Thyroid gland (tissue), 4 donors: Measurements from ENCODE around the gene RASGRF2. TPM values are rescaled to one million over a fixed set of nuclear protein-coding genes. Genes with fewer than 3 reads are reported as not detected.

ENCODE experiments used
- DNase-seq, 2 donors: peaks; one replicate each; pipeline ENCODE4 v3.0.0-alpha.2; 2019
- H3K27ac ChIP-seq, 3 donors: fragments of 200-600 bp; sonication (generic); 1 replicate in 2 of 3; 2 replicates in 1 of 3; pipeline ENCODE4 v1.5.1; 2016 to 2019; ENCODE audit warnings: mild to moderate bottlenecking in 1 of 3, moderate library complexity in 1 of 3
- H3K27me3 ChIP-seq: fragments of 200-600 bp; sonication (generic); one replicate; pipeline ENCODE4 v1.5.1; 2019
- H3K36me3 ChIP-seq, 2 donors: fragments of 200-600 bp; sonication (generic); one replicate each; pipeline ENCODE4 v1.5.1; 2016 to 2019
- H3K4me1 ChIP-seq, 2 donors: fragments of 200-600 bp; sonication (generic); one replicate each; pipeline ENCODE4 v1.5.1; 2017 to 2019
- H3K4me3 ChIP-seq, 3 donors: fragments of 200-600 bp; sonication (generic); replicated peaks in 1 of 3; 1 replicate in 2 of 3; 2 replicates in 1 of 3; pipeline ENCODE4 v1.5.1; 2016; ENCODE audit warnings: mild to moderate bottlenecking in 1 of 3
- H3K9me3 ChIP-seq: fragments of 200-600 bp; sonication (generic); one replicate; pipeline ENCODE4 v1.5.1; 2017
- CTCF ChIP-seq, 6 experiments: fragments of 200-600 bp in 3 of 6; fragments of 450-650 bp in 3 of 6; sonication (generic) in 3 of 6; IDR thresholded peaks; one replicate each; pipeline ENCODE4 v1.5.1; 2016 to 2019; ENCODE audit warnings: antibody characterized with exemption in 6 of 6, mild to moderate bottlenecking in 2 of 6, inconsistent platforms in 1 of 6, moderate library complexity in 1 of 6
- POLR2A ChIP-seq, 2 donors: fragments of 450-650 bp; IDR thresholded peaks; one replicate each; pipeline ENCODE4 v1.6.1; 2017; ENCODE audit warnings: antibody characterized with exemption in 2 of 2, mild to moderate bottlenecking in 2 of 2, moderate library complexity in 1 of 2
- WGBS, 2 donors: methylation state at CpG; one replicate each; pipeline ENCODE4 v1.1.5; 2017; 5-methylcytosine and 5-hydroxymethylcytosine counted together
- intact Hi-C: fragments of 100-400 bp; cut with DNase I; formaldehyde crosslinking; loops from one replicate; pipeline ENCODE4 v1.15.1; 2023
- total RNA-seq, 4 donors: library from RNA; depleted of rRNA; stranded (reverse); fragments of >200 nt; gene quantifications; one replicate each; pipeline ENCODE4 v1.2.3, GENCODE V29; 2016

RASGRF2 gene
- total RNA-seq, 4 donors from 2014 or later = 9.2 to 18.8 (median 14.8) TPM

DNA sequence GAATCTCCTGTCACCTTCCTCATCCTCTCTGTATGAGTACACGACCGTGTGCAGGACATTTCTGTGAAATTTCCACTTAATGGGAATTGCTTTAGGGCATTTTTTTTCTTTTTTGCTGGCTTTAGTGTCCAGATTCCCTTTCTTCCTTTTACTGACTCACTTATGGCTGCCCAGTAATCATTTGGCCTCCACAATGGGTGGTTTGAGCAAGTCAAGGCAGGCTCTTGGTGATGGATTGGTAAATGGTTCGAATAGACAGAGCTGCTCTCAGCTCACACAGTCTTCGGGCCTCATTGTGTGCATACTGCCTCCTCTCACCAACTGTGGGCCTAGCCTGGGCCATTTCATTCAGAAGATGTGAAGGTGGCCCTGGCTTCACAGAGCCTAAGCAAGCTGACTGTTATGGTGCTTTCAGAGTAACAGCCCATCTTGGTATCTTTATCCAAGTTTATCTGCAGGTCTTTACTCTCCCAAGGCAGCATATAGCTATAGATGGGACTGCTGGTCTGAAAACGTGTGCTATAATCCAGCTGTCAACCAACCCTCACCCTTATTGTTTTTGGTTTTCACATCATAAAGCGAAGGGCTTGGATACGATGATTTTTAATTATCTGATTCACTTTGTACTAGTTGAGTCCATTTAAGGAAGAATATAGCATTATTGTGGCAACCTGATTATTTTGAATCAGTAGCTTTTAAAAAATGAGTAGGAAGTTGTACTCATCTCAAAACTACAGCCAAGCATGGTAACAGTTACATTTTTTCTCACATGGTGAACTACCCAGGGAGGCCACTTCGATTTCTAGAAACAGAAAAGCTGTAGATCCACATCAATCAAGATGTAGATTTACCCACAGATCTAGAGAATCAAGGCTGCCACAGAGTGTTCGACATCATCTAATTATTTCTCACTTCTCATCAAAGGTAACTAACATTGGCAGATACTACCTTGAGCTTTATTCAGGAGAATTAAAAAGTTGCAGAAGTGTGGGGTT is 222.5 kb downstream of the RASGRF2 start:
- H3K27ac ChIP-seq = no peak overlapping the region
- no peaks in the 10 kb centered on the region for H3K36me3 ChIP-seq
- DNase-seq = no peak
- no peaks in the 10 kb centered on the region for H3K27me3 ChIP-seq
- H3K9me3 ChIP-seq = no peaks in the 10 kb centered on the region
- TF ChIP-seq POLR2A (IDR thresholded peaks at IDR 0.05) (no peak), CTCF (IDR thresholded peaks at IDR 0.05) (no peak)
- no peaks in the 10 kb centered on the region for H3K4me1 ChIP-seq
- H3K4me3 ChIP-seq = no peak overlapping the region
- intact Hi-C loops = no loop called here
- WGBS, 2 donors = 86 to 89% methylated on average over 9 of the region's 9 CpGs

- Histone ChIP-seq H3K27ac (no peak overlapping the region), H3K4me3 (no peak overlapping the region), H3K9me3 (no peaks in the 10 kb centered on the region), H3K4me1 (peaks cover 0 to 3% of the 10 kb centered on the region in 2 donors), H3K27me3 (no peaks in the 10 kb centered on the region), H3K36me3 (no peaks in the 10 kb centered on the region)
- intact Hi-C loops = no loop called here
- DNase-seq = no peak
- TF ChIP-seq CTCF (IDR thresholded peaks at IDR 0.05) (no peak), POLR2A (IDR thresholded peaks at IDR 0.05) (no peak)
- WGBS, 2 donors = 83 to 86% methylated on average over 11 of the region's 11 CpGs
Observed at GRCh38 chr5:81183811-81184748, 223.9 kb downstream of the RASGRF2 start.

- Histone ChIP-seq H3K4me3 (no peak overlapping the region), H3K27ac (no peak overlapping the region), H3K4me1 (peaks cover 0 to 3% of the 10 kb centered on the region in 2 donors), H3K27me3 (no peaks in the 10 kb centered on the region), H3K9me3 (no peaks in the 10 kb centered on the region), H3K36me3 (no peaks in the 10 kb centered on the region)
- TF ChIP-seq POLR2A (IDR thresholded peaks at IDR 0.05) (no peak), CTCF (IDR thresholded peaks at IDR 0.05) (no peak)
- WGBS, 2 donors = 85 to 95% methylated on average over 6 of the region's 6 CpGs
- DNase-seq = no peak
- intact Hi-C loops = no loop called here
Observed at GRCh38 chr5:81184749-81185110, 224.6 kb downstream of the RASGRF2 start.

DNA sequence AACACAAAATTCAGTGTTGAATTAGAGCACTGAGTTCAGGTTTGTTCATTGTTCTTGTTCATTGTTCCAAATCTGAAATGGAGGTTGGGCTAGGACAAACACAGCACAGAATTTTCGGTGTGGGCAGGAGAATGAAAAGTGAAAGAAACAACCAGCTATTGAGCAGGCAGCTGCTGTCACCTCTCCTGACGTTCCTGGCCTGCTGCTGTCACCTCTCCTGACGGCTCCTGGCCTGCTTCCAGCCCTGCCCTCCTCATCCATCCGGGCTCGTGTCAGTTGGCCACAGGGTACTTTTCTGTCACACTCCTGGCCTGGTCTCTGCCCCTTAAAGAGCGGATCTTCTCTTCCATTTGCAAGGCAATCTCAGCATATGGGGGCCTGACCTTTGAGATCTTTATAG is 227.7 kb downstream of the RASGRF2 start:
- Histone ChIP-seq H3K4me1 (peaks cover 0 to 3% of the 10 kb centered on the region in 2 donors), H3K9me3 (no peaks in the 10 kb centered on the region), H3K27ac (peak overlapping the region in 1 of 3 donors; percentile 40), H3K4me3 (no peak overlapping the region), H3K36me3 (no peaks in the 10 kb centered on the region), H3K27me3 (no peaks in the 10 kb centered on the region)
- peak; percentile 32 to 72 for DNase-seq
- TF ChIP-seq CTCF (IDR thresholded peaks at IDR 0.05) (no peak), POLR2A (IDR thresholded peaks at IDR 0.05) (no peak)
- 28 to 29% methylated on average over 6 of the region's 6 CpGs for WGBS, 2 donors
- intact Hi-C loops = no loop called here
